HG03139 (cell line): ENCODE data around the gene SEMA7A.

ENCODE experiments used
- ATAC-seq: cut with Tn5 transposase; IDR thresholded peaks from one replicate; pipeline ENCODE4 v1.9.1; 2021; ENCODE audit not compliant: unreplicated experiment

SEMA7A gene

DNA sequence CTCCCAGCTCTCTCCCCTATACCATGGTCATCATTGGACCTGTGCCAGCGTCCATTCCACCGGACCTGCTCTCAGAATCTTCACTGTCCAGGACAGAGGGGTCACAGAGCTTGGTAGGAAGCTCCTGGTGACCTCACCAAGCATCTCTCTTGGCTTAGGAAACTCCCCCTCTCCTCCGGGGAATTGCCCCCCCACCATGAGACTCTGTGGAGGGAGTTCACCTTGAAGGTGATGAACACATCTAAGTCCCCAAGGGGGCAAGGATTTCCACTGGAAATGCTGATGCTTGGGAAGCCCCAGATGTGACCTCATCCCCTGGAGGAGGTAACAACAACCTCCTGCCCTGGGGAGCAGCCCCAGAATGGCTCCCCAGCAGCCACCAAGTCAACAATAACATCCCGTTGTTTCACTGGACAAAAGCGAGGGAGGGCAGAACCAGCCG lies 3.2 kb downstream of the SEMA7A start:
- ATAC-seq, result no peak

DNA sequence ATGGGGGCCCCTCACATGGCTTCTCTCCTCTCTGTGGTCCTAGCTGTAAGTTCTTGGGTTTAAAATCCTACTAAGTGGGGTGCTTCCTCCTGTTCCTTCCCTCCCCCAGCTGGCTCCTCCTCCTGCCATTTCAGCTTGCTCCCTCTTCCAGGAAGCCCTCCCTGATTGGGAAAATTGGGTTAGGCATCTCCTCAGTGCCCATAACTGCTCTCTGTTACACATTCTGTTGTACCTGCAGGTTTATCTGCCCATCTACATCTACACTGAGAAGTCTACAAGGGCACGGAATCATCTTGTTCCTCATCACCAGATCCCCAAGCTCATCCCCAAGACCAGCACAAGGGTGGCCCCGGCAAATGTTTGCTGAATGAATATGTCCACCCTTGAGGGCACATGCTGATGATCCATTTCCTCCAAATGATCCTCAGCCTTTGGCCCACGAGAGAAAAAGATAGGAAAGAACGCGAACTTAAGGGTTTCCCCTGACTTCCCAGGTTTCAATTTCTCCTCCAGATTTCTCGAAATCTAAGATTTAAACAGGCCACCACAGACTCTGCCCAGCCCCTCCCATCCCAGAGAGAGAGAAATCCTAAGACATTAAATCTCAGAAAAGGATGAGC lies 3.9 kb downstream of the SEMA7A start:
- no peak for ATAC-seq

DNA sequence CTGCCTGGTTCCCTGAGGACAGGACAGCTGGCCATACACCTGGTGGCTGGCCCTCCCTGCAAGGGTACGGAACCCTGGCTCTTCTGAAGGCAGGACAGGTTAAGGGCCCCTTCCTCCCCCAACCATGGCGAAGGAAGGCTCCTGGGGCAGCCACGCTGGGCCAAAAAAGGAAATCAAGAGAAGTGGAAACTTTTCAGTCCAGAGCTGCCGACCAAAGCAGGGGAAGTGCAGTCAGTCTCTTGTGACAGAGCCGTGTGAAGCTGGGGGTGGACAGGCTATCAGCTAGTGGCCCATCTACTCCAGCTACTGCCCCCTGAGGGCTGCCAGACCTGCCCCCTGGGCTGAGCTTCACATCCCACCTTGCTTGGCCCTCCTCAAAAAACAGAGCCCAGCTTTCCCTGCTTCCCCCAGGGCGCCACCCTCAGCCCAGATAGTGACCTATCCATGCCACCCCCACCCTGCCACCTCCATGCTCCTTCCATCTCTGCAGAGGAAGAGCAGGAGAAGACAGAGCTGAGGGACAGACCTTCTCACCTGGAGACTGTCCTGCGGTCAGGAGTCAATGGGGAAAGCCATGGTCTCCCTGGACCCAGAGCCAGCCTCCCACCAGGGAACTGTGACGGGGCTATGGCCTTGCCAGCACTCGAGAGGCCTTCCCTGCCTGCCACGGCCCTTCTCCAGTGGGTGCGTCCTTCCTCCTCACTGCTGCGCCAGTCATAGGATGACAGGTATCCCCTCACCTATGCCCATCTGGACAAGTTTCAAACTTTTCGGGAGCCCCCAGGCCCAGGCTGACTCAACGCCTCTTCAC lies 4.6 kb downstream of the SEMA7A start:
- ATAC-seq, result no peak

DNA sequence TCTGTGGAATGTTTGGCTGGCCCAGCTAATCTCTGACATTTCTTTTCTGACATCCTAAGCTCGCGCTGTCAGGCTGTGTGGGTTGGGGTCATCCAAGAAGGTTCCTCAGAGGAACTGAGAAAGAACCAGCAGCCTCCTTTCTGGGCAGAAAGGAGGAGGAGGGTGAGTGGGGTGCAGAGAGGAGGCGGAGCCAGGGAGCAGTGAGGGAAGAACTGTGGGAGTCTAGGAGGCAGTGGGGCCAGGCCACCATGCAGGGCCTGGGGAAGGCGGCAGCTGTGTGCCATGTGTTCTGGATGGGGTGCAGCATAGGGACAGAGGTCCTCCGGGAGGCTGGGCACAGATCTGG lies 5.3 kb downstream of the SEMA7A start:
- no peak for ATAC-seq

DNA sequence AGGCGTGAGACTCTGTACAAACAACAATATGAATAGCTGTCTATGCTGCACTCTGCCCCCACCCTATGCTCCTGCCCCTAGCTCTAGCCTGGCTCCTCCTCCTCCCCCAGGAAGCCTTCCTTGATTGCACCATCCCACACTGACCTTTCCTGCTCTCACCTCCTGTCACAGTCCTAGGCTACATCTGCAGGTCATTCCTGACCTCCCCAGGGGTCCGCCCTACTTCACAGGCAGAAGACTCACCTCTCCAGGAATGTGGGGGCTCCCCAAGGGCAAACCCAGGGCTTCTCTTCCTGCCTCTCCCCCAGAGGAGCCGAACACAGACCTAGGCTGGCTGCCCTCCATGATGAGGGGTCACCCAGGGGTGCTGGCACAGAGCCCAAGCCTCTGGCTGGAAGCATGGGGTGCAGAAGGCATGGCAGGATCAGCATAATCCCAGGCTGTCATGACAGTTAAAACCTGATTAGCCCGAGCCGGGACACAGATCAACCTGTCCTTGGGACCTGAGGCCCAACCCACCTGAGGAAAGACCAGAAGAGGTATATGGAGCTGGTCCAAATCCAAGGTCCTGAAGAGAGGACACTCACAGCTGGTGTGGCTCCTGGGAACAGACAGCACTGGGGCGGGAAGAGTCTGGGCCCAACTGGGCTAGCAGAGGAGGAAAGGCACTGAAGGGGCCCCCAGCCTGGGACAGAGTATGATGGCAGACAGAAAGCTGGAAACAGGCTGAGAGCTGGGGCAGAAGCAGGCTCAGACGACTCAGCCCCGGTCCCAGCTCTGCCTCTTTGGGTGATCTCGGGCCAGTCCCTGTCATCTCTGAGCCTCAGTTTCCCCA lies 5.9 kb downstream of the SEMA7A start:
- no peak for ATAC-seq

DNA sequence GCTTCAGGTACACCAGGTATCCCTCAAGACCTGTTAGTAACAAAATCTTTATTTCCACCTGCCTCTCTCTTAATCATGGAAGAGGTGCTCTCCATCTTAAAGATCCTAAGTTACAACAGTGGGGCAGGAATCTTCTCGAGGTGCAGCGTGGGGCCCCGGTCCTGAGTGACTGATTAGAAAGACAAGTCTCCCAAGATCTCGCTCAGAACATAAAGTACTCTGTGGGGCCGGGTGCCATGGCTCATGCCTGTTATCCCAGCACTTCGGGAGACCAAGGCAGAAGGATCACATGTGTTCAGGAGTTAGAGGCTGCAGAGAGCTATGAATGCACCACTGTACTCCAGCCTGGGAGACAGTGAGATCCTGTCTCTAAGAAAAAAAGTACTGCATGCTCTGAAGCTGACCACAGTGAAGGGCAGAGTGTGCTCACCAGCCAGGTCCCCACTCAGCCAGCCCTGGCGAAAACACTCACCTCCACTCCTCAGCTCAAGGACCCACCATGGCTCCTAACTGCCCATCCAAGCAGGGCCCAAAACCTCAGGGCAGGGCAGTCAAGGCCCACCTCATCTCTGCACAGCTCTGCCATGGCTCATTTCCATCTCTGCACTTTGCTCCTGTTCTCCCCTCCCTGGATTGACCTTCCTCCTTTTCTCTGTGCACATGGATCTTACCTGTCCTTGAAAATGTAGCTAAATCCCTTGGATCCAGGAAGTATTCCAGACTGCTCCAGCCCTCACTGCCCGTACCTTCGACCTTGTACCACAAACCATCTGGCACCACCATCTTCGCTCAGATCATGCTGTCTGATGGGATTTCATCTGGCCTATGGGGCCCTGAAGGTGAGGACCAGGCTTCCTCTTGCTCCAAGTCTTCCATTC lies 7.1 kb downstream of the SEMA7A start:
- ATAC-seq, result no peak

DNA sequence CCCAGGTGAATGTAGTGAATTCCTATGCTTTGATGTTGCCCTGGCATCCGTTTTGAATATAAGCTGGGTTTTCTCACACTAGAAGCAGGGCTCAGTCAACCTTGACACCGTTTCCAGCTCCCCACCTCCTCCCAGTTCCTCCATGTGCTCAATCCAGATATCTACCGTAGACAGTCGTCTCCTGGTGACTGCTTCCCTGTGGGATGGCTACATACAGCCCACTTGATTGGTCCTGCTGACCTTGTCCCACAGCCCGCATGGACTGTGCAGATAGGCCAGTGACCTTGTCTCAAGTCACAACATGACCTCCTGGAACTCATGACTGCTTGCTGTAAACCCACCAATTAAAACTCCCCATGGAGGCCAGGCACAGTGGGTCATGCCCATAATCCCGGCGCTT lies 8.1 kb downstream of the SEMA7A start:
- ATAC-seq, result no peak

DNA sequence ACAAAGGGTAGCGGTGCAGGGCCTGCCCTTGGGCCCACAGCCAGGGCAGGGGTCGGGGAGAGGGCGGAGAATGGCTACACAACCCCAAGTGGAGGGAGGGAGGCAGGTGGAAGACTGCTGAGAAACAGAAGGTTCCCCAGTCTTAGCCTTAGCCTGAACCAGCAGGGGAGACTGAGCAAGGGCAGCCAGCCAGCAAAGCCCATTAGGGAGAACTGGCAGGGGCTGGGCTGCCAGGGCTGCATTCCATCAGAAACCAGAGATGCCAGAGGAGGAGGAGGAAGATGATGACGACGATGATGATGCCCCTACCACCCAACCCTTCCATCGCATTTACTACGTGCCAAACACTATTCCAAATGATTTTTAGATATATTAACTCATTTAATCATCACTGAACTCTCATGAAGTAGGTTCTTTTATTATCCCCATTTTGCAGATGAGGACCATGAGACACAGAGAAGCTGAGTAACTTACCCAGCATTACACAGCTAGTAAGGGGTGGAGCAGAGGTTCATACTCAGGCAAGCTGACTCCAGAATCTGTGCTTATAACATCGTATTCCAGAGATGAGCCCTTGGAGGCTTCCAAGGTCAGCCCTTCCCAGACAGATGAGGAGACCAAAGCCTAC lies 8.7 kb downstream of the SEMA7A start:
- no peak for ATAC-seq

DNA sequence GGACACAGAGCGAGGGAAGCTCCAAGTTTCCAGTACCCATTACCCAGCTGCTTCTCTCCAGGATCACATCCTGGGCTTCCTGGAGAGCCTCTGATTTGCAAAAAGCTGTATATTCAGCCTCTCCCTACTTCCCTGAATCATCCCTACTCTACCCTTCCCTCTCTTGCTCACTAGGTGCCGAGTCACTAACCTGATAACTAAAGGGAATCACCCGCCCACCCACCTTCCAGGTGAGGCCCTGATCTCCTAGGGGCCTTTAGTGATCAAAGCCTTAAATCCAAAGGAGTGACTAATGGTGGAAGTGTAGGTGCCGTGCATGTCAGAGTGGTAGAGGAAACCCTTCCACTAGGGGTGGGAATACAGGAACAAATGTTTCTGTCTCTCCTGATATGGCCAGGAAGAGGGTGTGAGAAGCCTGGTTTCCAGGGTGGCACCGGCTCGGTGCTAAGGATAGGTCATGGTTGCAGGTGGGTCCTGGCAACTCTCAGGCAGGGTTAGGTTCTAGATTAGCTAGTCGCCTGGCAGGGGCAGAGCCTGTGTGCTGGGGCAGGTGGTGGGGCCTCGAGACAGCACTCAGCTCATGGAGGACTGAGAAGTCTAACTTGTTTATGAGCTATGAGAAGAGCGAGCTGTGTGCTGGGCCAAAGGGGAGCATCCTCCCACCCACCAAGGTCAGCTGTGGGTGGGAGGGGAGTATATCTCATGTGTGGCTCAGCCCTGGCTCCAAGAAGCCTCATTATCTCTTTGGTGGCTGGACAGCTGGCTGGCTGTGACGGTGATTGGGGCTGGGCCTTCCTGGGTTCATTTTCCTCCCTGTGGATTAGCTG lies 10.1 kb downstream of the SEMA7A start:
- ATAC-seq, result no peak

DNA sequence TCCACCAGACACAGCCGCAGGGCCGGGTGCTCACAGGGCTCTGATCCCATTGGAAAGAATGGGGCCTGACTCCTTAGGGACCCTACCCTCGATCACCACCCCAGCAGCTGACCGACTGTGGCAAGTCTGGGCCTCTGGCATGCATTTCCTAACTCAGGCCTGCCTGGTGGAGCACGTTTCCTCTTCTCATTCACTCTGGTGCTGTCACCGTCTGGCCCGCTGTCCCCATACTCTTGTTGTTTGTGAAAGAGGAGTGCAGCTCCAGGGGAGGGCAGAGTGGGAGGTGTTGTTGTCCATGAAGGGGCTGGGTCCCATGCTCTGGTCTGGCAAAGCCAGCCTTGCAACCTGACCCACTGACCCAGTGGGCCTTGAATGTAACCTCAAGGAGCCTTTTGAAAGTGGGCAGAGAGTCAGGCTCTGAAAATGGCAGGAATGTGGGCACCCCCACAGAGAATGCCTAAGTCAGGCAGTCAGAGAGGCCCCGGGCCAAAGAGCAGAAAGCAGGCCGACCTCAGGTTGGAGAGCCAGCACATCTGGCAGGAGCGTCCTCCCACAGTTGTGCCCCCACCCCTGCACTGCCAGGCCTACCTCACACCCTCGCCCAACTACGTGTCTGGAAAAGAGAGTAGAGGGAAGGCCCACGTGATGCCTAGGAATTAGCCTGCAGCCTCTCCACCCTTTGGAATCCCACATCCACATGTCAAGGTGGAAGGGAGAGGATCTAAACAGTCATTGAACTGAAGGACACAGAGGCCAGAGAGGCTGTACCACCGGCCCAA lies 10.9 kb downstream of the SEMA7A start:
- no peak for ATAC-seq

DNA sequence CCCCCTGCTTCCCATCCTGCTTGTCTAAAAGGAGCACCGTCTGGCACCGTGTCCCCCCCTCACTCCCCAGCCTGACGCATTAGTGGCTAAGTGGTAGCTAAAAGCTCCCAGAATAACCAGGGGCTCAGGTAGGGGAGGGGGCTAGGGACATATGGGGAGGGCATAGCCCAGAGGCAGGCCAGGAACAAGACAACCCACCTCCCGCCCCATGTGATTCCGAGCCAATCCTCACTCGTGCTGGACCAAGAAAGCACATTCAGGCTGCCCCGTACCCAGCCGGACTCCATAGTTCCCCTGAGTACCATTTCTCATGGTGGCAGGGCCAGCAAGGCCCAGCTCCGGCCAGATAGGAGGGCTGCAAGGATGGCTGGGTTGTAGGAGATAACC lies 11.5 kb downstream of the SEMA7A start:
- ATAC-seq, result no peak

DNA sequence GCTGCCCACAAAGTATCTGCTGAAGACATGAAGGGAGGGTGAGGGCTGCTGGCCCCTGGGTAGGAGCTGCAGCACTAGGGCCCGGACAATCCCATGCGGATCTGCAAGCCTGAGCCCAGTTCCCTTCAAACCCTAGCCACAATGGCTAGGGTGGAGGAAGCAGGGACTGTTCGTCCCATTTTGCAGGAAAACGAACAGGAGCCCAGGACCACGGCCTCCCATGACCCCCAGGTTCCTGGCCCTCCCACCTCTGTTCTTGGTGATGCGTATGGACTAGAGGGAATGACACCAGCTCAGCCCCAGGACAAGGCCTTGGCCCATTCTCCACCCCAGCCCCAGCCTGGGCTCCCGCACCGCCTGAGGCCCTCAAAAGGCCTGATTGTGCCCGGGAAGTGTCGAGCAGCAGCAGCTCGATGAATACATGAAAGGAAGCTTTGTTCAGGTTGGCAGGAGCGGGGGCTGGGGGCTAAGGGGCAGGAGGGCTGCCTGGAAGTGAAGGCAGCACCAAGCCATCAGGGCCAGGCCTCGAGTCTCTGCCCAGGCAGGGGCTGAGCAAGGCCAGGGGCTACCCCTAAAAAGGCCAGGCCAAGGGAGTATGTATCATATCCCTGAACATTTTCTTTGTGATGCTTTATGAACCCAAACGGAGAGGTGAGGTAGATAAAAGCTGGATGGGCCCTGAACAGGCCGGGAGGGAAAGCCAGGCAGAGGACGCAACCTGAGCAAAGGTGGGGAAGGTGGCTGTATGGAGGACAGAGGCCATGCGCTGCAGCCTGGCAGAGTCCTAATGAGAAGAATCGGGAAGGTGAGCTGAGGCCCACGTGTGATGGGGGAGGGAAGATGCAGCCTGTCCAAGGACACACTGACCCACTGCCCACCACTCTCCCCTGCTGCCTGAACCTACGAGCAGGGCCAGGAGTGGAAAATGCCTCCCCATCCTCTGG lies 12.2 kb downstream of the SEMA7A start:
- ATAC-seq, result no peak

DNA sequence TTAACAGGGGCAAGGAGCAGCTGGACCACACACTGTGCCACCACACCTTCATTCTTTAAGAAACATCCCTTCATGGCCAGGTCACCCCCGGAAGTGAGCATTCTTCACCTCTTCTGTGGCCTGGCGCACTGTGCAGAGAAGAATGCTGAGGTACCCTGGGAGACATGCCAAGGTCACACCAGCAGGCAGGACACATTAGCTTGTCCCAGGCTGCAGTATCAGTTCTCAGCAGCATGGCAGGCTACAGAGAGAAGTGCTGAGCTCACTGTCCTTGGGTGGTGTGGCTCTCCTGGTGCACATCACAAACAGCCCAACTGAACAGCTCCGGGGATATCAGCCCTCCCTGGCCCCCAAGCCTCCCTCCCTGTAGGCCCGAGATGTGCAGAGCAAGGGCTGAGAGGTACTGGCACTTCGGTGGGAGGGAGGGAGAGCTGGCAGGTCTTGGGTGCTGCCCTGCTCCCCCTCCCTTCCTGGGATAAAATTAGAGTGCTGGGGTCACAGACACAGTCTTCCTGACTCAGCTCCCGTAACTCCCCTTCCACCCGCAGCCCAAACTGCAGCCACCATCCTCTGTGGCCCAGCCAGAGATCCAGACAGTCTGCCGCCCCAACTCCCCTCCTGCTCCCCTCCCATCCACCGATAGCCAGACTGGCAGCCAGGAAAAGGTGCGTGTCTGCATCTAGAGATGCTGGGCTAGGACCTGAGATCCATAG lies 13.4 kb downstream of the SEMA7A start:
- no peak for ATAC-seq

DNA sequence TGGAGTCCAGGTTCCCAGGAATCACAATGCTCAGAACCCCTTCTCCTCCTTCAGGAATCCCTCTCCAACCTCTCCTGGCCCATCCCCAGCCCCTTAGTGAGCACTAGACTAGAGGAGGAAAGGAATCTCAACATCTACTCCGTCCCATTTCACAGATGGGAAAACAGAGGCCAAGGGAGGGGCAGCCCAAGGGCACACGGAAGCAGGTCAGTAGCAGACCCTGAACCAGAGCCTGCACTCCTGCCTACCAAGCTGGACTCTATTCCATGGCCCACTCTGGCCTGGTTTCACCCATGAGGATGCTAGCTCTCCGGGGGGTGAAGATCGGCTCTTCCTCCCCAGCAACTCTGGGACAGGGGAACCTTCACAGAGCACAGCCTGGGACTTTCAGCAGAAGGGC lies 14.3 kb downstream of the SEMA7A start:
- ATAC-seq, result no peak

DNA sequence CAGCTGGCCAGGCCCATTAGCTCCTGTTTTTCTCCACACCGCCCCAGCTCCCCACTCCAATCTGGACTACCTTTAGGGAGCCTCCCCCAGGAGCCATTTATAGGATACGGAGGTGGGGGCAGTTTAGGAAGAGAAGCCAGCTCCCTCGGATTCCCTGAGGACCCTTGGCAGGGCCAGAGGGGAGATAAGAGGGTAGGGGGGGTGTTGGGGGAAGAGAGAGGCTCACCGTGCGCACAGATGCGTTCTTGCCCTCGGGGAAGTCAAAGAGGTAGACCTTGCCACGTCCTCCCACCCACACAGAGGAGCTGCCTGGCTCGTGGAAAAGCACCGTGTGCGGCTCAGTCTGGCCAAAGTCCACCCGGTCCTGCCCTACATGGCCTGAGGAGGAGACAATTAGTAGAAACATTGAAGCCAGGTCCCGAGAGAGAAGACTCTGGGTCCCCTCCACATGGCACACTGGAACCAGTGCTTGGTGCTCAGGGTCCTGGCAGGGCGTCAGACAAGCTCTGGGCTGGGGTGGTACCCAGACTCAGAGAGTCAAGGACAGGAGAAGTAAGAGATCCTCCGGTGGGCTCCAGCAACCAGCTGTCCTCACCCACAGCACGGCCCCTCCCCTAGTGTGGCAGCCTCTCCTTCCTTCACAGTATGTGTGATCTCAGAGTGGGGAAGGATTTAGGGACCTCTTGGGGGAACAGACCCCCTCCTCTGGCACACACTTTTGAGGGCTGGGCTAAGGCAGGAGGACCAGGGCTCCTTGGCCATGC lies 15.0 kb downstream of the SEMA7A start:
- ATAC-seq, result no peak

DNA sequence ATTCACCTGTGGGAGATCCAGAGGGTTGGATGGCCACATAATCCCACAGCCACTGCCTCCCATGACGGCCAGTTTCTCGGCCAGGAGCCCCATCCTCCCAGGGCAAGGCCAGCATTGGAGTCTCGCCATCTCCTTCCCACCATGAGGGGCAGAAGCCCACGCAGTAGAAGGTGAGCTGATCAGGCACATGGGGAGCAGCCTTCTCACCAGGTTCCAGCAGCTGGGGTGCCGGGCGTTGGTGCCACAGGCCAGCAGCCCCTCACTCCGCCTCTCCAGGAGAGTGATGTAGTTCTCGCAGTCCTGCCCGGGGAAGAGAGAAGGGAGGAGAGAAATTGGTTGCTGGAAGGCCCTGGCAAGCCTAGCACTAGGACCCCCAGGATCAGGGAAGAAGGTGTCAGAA lies 16.1 kb downstream of the SEMA7A start:
- ATAC-seq, result no peak
